CD4-positive, alpha-beta T cell (primary cell): ENCODE data around the gene ULK4. TPM values are rescaled to one million over a fixed set of nuclear protein-coding genes. Genes with fewer than 3 reads are reported as not detected.

Source experiments
- ATAC-seq: fragments of 200-7000 bp; cut with Tn5 transposase; one replicate; pipeline ENCODE4 v1.10.0; 2022; ENCODE audit warnings: mild to moderate bottlenecking; ENCODE audit not compliant: poor library complexity
- CTCF ChIA-PET: fragments of 350-600 bp; sonication (Branson Sonifier 250); formaldehyde crosslinking; loops from one replicate; lab custom pipeline; 2021; ENCODE audit warnings: antibody characterized with exemption, inconsistent platforms; lab: Charles Lee
- POLR2A ChIA-PET: fragments of 350-600 bp; sonication (Branson Sonifier 250); formaldehyde crosslinking; loops from one replicate; lab custom pipeline; 2021; ENCODE audit warnings: antibody characterized with exemption, inconsistent platforms; lab: Charles Lee
- DNase-seq, 14 experiments: peaks; one replicate each; pipeline ENCODE4 v3.0.0-alpha.2; 2013 to 2020; ENCODE audit warnings: mixed read lengths in 2 of 14
- H3K27ac ChIP-seq, 2 donors: one replicate each; pipeline versions ENCODE4 v1.5.1 to v1.7.0; 2013; ENCODE audit warnings: low read length in 2 of 2, low read depth in 1 of 2, mild to moderate bottlenecking in 1 of 2
- H3K27me3 ChIP-seq, 2 experiments: 1 replicate in 1 of 2; 2 replicates in 1 of 2; pipeline versions ENCODE4 v1.6.1 to v1.7.0; 2013; ENCODE audit warnings: low read length in 2 of 2, control low read depth in 1 of 2, mild to moderate bottlenecking in 1 of 2, moderate library complexity in 1 of 2; ENCODE audit not compliant: insufficient read depth in 2 of 2, control insufficient read depth in 1 of 2
- H3K36me3 ChIP-seq: one replicate; pipeline ENCODE4 v1.6.1; 2013; ENCODE audit warnings: low read length, control low read depth; ENCODE audit not compliant: insufficient read depth
- H3K4me1 ChIP-seq: one replicate; pipeline ENCODE4 v1.6.1; 2013; ENCODE audit warnings: low read length, control low read depth; ENCODE audit not compliant: insufficient read depth
- H3K4me3 ChIP-seq: one replicate; pipeline ENCODE4 v1.5.1; 2013; ENCODE audit warnings: mild to moderate bottlenecking, low read length, moderate library complexity
- H3K9me3 ChIP-seq, 2 experiments: 1 replicate in 1 of 2; 2 replicates in 1 of 2; pipeline versions ENCODE4 v1.6.1 to v1.7.0; 2013; ENCODE audit warnings: low read length in 2 of 2, mild to moderate bottlenecking in 2 of 2, control low read depth in 1 of 2, moderate library complexity in 1 of 2; ENCODE audit not compliant: control insufficient read depth in 1 of 2, insufficient read depth in 1 of 2
- H3K27ac Mint-ChIP-seq: one replicate; pipeline ENCODE4 v1.8.0; 2020; ENCODE audit warnings: mixed read lengths
- H3K27me3 Mint-ChIP-seq: one replicate; pipeline ENCODE4 v1.8.0; 2021; ENCODE audit warnings: mixed read lengths
- H3K36me3 Mint-ChIP-seq: one replicate; pipeline ENCODE4 v1.8.0; 2021; ENCODE audit warnings: low read depth, mixed read lengths
- H3K4me1 Mint-ChIP-seq: one replicate; pipeline ENCODE4 v1.8.0; 2021; ENCODE audit warnings: low read depth, mixed read lengths
- H3K4me3 Mint-ChIP-seq: one replicate; pipeline ENCODE4 v1.8.0; 2020; ENCODE audit warnings: mild to moderate bottlenecking, mixed read lengths
- H3K9me3 Mint-ChIP-seq: one replicate; pipeline ENCODE4 v1.8.0; 2020; ENCODE audit warnings: mixed read lengths
- intact Hi-C, 2 experiments: fragments of 100-400 bp; cut with DNase I in 1 of 2; cut with micrococcal nuclease in 1 of 2; formaldehyde crosslinking; loops; one replicate each; pipeline versions ENCODE4 v1.15.1 to v1.9.0; 2023 to 2025; cut with DNase I, micrococcal nuclease
- total RNA-seq, 174 experiments: library from RNA in 2 of 174; stranded (reverse) in 2 of 174; gene quantifications; one replicate each; pipeline ENCODE4 v1.2.3 and lab custom pipeline; 2021 to 2026
- TF ChIP-seq, protein P1 (sequence below): fragments of 200-600 bp; IDR thresholded peaks from one replicate; pipeline ENCODE4 v1.8.0; 2022; ENCODE audit warnings: antibody characterized with exemption, mild to moderate bottlenecking

Gene ULK4
- total RNA-seq, 2 experiments from 2014 or later: 23.8 to 28.6 TPM

DNA sequence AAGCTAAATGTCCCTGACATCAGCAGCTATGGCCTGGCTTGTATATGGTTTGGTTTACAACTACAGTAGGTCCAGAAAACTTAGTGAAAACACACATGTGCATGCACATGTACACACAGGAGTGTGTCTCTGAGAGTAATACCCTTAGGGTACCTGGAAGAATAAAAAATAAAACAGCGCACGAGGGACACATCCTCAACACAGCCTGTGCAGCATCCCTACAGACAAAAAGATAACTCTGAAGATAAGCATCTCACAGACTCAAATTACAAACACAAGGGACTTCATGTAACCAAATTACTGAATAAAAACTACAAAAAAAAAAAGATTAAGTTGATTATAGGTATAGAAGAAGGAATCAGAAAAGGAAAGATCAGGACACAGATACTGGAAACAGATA, 653.8 kb downstream of the ULK4 start:
- H3K27me3 Mint-ChIP-seq: no peaks in the 10 kb centered on the region
- CTCF ChIA-PET: no interaction called here

DNA sequence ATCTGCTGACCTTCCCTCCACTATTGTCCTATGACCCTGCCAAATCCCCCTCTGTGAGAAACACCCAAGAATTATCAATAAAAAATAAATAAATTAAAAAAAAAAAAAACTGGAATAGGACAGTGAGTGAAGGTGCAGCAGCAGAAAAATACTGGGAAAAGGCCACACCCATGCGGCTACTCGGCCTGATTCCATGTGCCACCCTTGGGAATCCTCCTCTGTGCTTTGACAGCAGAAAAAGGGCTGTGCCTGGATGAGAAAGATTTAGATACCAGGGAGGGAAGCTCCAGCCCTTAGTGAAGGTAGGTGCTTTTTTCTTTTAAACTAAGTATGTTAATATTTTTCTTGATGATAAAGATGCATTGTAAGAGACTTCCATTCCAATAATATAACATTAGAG, 654.8 kb downstream of the ULK4 start:
- H3K27me3 Mint-ChIP-seq: no peaks in the 10 kb centered on the region
- no peaks in the 10 kb centered on the region for H3K36me3 Mint-ChIP-seq
- Histone ChIP-seq H3K4me3 (no peak overlapping the region), H3K27ac (no peak overlapping the region), H3K9me3 (no peaks in the 10 kb centered on the region), H3K36me3 (no peaks in the 10 kb centered on the region), H3K27me3 (no peaks in the 10 kb centered on the region), H3K4me1 (no peaks in the 10 kb centered on the region)
- ChIA-PET CTCF (interaction anchor here (1.0 kb wide), 1 partner anchor 9 kb away, joined by 3 read pairs; no protein-coding TSS in a partner anchor), POLR2A (no interaction called here)
- no peak overlapping the region for H3K27ac Mint-ChIP-seq
- intact Hi-C loops: no loop called here
- ATAC-seq (no peak), DNase-seq (no peak)
- H3K4me3 Mint-ChIP-seq: no peak overlapping the region
- no peaks in the 10 kb centered on the region for H3K4me1 Mint-ChIP-seq
- TF ChIP-seq, protein P1, sequence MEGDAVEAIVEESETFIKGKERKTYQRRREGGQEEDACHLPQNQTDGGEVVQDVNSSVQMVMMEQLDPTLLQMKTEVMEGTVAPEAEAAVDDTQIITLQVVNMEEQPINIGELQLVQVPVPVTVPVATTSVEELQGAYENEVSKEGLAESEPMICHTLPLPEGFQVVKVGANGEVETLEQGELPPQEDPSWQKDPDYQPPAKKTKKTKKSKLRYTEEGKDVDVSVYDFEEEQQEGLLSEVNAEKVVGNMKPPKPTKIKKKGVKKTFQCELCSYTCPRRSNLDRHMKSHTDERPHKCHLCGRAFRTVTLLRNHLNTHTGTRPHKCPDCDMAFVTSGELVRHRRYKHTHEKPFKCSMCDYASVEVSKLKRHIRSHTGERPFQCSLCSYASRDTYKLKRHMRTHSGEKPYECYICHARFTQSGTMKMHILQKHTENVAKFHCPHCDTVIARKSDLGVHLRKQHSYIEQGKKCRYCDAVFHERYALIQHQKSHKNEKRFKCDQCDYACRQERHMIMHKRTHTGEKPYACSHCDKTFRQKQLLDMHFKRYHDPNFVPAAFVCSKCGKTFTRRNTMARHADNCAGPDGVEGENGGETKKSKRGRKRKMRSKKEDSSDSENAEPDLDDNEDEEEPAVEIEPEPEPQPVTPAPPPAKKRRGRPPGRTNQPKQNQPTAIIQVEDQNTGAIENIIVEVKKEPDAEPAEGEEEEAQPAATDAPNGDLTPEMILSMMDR: no peak
- no peaks in the 10 kb centered on the region for H3K9me3 Mint-ChIP-seq

More for the DNA sequence above, 653.8 kb downstream of the ULK4 start:
- TF ChIP-seq, protein P1: no peak
- POLR2A ChIA-PET: no interaction called here
- H3K27me3 ChIP-seq: no peaks in the 10 kb centered on the region
- H3K36me3 ChIP-seq: no peaks in the 10 kb centered on the region
- intact Hi-C loops: no loop called here
- no peaks in the 10 kb centered on the region for H3K36me3 Mint-ChIP-seq
- H3K9me3 Mint-ChIP-seq: no peaks in the 10 kb centered on the region
- H3K9me3 ChIP-seq: no peaks in the 10 kb centered on the region
- H3K4me1 Mint-ChIP-seq: no peaks in the 10 kb centered on the region
- no peak overlapping the region for H3K4me3 Mint-ChIP-seq
- H3K4me1 ChIP-seq: no peaks in the 10 kb centered on the region
- no peak overlapping the region for H3K27ac ChIP-seq
- DNase-seq: no peak
- H3K27ac Mint-ChIP-seq: no peak overlapping the region
- ATAC-seq: no peak
- no peak overlapping the region for H3K4me3 ChIP-seq

DNA sequence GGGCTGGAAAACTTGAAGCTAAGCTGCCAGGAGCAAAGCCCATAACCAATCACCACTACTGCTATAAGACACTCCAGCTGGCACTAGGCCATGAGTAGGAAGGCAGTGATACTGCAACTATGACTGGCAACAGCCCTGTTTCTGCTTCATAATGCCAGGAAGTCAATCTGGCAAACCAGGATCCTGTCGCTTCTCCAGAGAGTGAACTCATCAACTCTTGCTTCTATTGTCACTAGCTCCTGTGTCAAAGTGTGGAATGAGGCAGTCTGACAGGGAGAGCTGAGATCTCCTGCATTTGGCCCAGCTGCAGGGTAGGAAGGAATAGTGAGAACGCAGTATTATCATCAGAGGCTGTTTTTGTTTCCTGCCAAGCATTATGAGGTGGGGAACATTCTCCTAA, 657.3 kb downstream of the ULK4 start:
- POLR2A ChIA-PET: no interaction called here
- no peaks in the 10 kb centered on the region for H3K4me1 ChIP-seq

More for the DNA sequence above, 657.3 kb downstream of the ULK4 start:
- Mint-ChIP-seq H3K27ac (no peak overlapping the region), H3K9me3 (no peaks in the 10 kb centered on the region), H3K36me3 (no peaks in the 10 kb centered on the region), H3K27me3 (no peaks in the 10 kb centered on the region), H3K4me3 (no peak overlapping the region), H3K4me1 (no peaks in the 10 kb centered on the region)
- H3K9me3 ChIP-seq: no peaks in the 10 kb centered on the region
- CTCF ChIA-PET: no interaction called here
- H3K4me3 ChIP-seq: no peak overlapping the region
- intact Hi-C loops: no loop called here
- no peaks in the 10 kb centered on the region for H3K36me3 ChIP-seq
- ATAC-seq (no peak), DNase-seq (no peak)
- TF ChIP-seq, protein P1: no peak
- H3K27me3 ChIP-seq: no peaks in the 10 kb centered on the region
- H3K27ac ChIP-seq: no peak overlapping the region
